HCT116 (cell line): ENCODE results near the gene CEACAM1. TPM values are rescaled to one million over a fixed set of nuclear protein-coding genes. Genes with fewer than 3 reads are reported as not detected.

ENCODE experiments used
- ATAC-seq: fragments of 200-7000 bp; cut with Tn5 transposase; 2 replicates; pipeline ENCODE4 v1.9.1; 2020; ENCODE audit warnings: mild to moderate bottlenecking, moderate library complexity
- BruUV-seq: library from RNA; stranded (reverse); fragments of 400-500 nt; replicated peaks from 2 replicates; lab custom pipeline; 2021; lab: Mats Ljungman, UMichigan
- CTCF ChIA-PET: fragments of 300-600 bp; sonication (Branson Sonifier 250); formaldehyde crosslinking; loops from one replicate; lab custom pipeline; 2021; ENCODE audit warnings: antibody characterized with exemption; lab: Charles Lee
- POLR2A ChIA-PET: fragments of 300-600, 350-600 bp; sonication (Branson Sonifier 250); formaldehyde crosslinking; loops from one replicate; lab custom pipeline; 2021; ENCODE audit warnings: antibody characterized with exemption; lab: Charles Lee
- RAD21 ChIA-PET, 2 experiments: fragments of 300-600 bp; sonication (Branson Sonifier 250); formaldehyde crosslinking; loops; one replicate each; lab custom pipeline; 2023; ENCODE audit warnings: low total read pairs in 2 of 2; ENCODE audit not compliant: uncharacterized antibody in 2 of 2, unreplicated experiment in 2 of 2, low non-redundant PET in 1 of 2; lab: Charles Lee
- DNase-seq: peaks from one replicate; pipeline ENCODE4 v3.0.0-alpha.2; 2010; ENCODE audit warnings: low read depth, low spot score
- H2AFZ ChIP-seq: fragments of 200-600 bp; shearing (Covaris generic), sonication (generic); 2 replicates; pipeline ENCODE4 v1.6.1; 2017; ENCODE audit warnings: low read depth, mixed run types, mixed read lengths, antibody characterized with exemption, low read length; ENCODE audit not compliant: poor library complexity, severe bottlenecking
- H3K27ac ChIP-seq: 2 replicates; pipeline ENCODE4 v1.5.1; 2012; ENCODE audit warnings: low read depth, low read length
- H3K27me3 ChIP-seq: fragments of 200-600 bp; sonication (generic); 2 replicates; pipeline ENCODE4 v1.6.1; 2016; ENCODE audit warnings: mixed run types, low read length, mixed read lengths; ENCODE audit not compliant: insufficient read depth
- H3K36me3 ChIP-seq, 2 experiments: fragments of 200-500 bp in 1 of 2; fragments of 200-600 bp in 1 of 2; sonication (Bioruptor generic) in 1 of 2; sonication (generic) in 1 of 2; 2 replicates each; pipeline versions ENCODE4 v1.5.1 to v1.6.1; 2014 to 2016; ENCODE audit warnings: low read length in 2 of 2, inconsistent platforms in 1 of 2, mixed read lengths in 1 of 2, mixed run types in 1 of 2; ENCODE audit not compliant: insufficient read depth in 2 of 2, control insufficient read depth in 1 of 2
- H3K4me1 ChIP-seq, 2 experiments: fragments of 200-600 bp in 1 of 2; sonication (generic) in 1 of 2; 2 replicates each; pipeline versions ENCODE4 v1.5.1 to v1.6.1; 2012 to 2017; ENCODE audit warnings: low read length in 2 of 2, inconsistent platforms in 1 of 2, mild to moderate bottlenecking in 1 of 2, mixed read lengths in 1 of 2, mixed run types in 1 of 2, moderate library complexity in 1 of 2; ENCODE audit not compliant: insufficient read depth in 2 of 2, control insufficient read depth in 1 of 2
- H3K4me2 ChIP-seq: fragments of 200-600 bp; sonication (generic); 2 replicates; pipeline ENCODE4 v1.6.1; 2017; ENCODE audit warnings: mixed run types, low read length, mixed read lengths
- H3K4me3 ChIP-seq, 2 experiments: fragments of 200-600 bp in 1 of 2; sonication (generic) in 1 of 2; replicated peaks in 1 of 2; 2 replicates each; pipeline ENCODE4 v1.5.1; 2011 to 2016; ENCODE audit warnings: low read length in 2 of 2, control low read depth in 1 of 2, low read depth in 1 of 2, mild to moderate bottlenecking in 1 of 2, mixed read lengths in 1 of 2, mixed run types in 1 of 2
- H3K79me2 ChIP-seq: fragments of 200-600 bp; sonication (generic); 2 replicates; pipeline ENCODE4 v1.6.1; 2017; ENCODE audit warnings: mild to moderate bottlenecking, mixed run types, low read length, moderate library complexity, mixed read lengths; ENCODE audit not compliant: insufficient read depth
- H3K9ac ChIP-seq: fragments of 200-600 bp; sonication (generic); 2 replicates; pipeline ENCODE4 v1.6.1; 2016; ENCODE audit warnings: low read length, mixed read lengths
- H3K9me2 ChIP-seq: fragments of 200-600 bp; sonication (generic), shearing (Covaris generic); 2 replicates; pipeline ENCODE4 v1.6.1; 2017; ENCODE audit warnings: mixed run types, mild to moderate bottlenecking, moderate library complexity; ENCODE audit not compliant: insufficient read depth
- H3K9me3 ChIP-seq, 2 experiments: fragments of 200-500 bp in 1 of 2; fragments of 200-600 bp in 1 of 2; sonication (Bioruptor generic) in 1 of 2; sonication (generic) in 1 of 2; 2 replicates each; pipeline ENCODE4 v1.6.1; 2014 to 2017; ENCODE audit warnings: low read length in 2 of 2, mixed read lengths in 2 of 2, inconsistent platforms in 1 of 2, low read depth in 1 of 2, mild to moderate bottlenecking in 1 of 2, mixed run types in 1 of 2, moderate library complexity in 1 of 2; ENCODE audit not compliant: control insufficient read depth in 1 of 2, insufficient read depth in 1 of 2
- H4K20me1 ChIP-seq: fragments of 200-600 bp; sonication (generic), shearing (Covaris generic); 2 replicates; pipeline ENCODE4 v1.6.1; 2017; ENCODE audit warnings: mixed run types, mild to moderate bottlenecking, moderate library complexity; ENCODE audit not compliant: insufficient read depth
- CEBPB ChIP-seq: IDR thresholded peaks from 2 replicates; pipeline ENCODE4 v1.6.1; 2012; ENCODE audit warnings: low read depth
- CTCF ChIP-seq, 3 experiments: fragments of 200-600 bp in 1 of 3; sonication (generic) in 1 of 3; IDR thresholded peaks in 2 of 3; conservative IDR thresholded peaks in 1 of 3; 2 replicates each; pipeline ENCODE4 v1.5.1; 2012 to 2017; ENCODE audit warnings: low read depth in 2 of 3, low read length in 2 of 3, antibody characterized with exemption in 1 of 3, borderline replicate concordance in 1 of 3, control low read depth in 1 of 3, mild to moderate bottlenecking in 1 of 3, mixed read lengths in 1 of 3, mixed run types in 1 of 3, moderate library complexity in 1 of 3; ENCODE audit not compliant: insufficient read depth in 1 of 3
- EGR1 ChIP-seq: IDR thresholded peaks from 2 replicates; pipeline ENCODE4 v1.6.1; 2012; ENCODE audit warnings: low read depth
- EZH2 ChIP-seq: fragments of 200-600 bp; sonication (generic); IDR thresholded peaks from 2 replicates; pipeline ENCODE4 v1.6.1; 2017; ENCODE audit warnings: antibody characterized with exemption, mixed run types
- JUND ChIP-seq: IDR thresholded peaks from 2 replicates; pipeline ENCODE4 v1.6.1; 2012
- MAX ChIP-seq: IDR thresholded peaks from 2 replicates; pipeline ENCODE4 v1.6.1; 2012
- POLR2A ChIP-seq: IDR thresholded peaks from 2 replicates; pipeline ENCODE4 v1.7.0; 2011; ENCODE audit warnings: borderline replicate concordance; ENCODE audit not compliant: insufficient read depth, insufficient read length; ENCODE audit errors: extremely low read depth
- POLR2AphosphoS5 ChIP-seq: IDR thresholded peaks from 2 replicates; pipeline ENCODE4 v1.6.1; 2011; ENCODE audit warnings: mild to moderate bottlenecking, low read depth, low read length, moderate library complexity
- REST ChIP-seq: IDR thresholded peaks from 2 replicates; pipeline ENCODE4 v1.6.1; 2012; ENCODE audit warnings: low read depth
- SIN3A ChIP-seq: IDR thresholded peaks from 2 replicates; pipeline ENCODE4 v1.6.1; 2012; ENCODE audit warnings: low read depth
- SP1 ChIP-seq: IDR thresholded peaks from 2 replicates; pipeline ENCODE4 v1.6.1; 2012; ENCODE audit warnings: low read depth
- YY1 ChIP-seq: IDR thresholded peaks from 2 replicates; pipeline ENCODE4 v1.6.1; 2011; ENCODE audit warnings: low read length, low read depth, moderate library complexity, mild to moderate bottlenecking; ENCODE audit not compliant: insufficient replicate concordance; ENCODE audit errors: extremely low read depth
- ZBTB33 ChIP-seq: IDR thresholded peaks from 2 replicates; pipeline ENCODE4 v1.6.1; 2011; ENCODE audit warnings: mild to moderate bottlenecking, low read length, moderate library complexity; ENCODE audit not compliant: insufficient replicate concordance; ENCODE audit errors: extremely low read depth
- intact Hi-C: fragments of 100-400 bp; cut with micrococcal nuclease; formaldehyde crosslinking; loops from 2 replicates; pipeline ENCODE4 v1.10.0; 2022
- total RNA-seq: library from RNA; stranded (reverse); gene quantifications from one replicate; pipeline ENCODE4 v1.2.1, GENCODE V29; 2021; ENCODE audit not compliant: unreplicated experiment

Gene CEACAM1
- total RNA-seq, 1 experiment from 2014 or later, result 1.2 TPM

- TF ChIP-seq SP1, result no peak
- TF ChIP-seq POLR2AphosphoS5, result no peak
- no peak for TF ChIP-seq JUND
- TF ChIP-seq MAX, result no peak
- TF ChIP-seq ZBTB33, result no peak
- no peak for TF ChIP-seq EGR1
- TF ChIP-seq, all 23 proteins: peak for 0
These were observed 27.0 kb upstream of the CEACAM1 start (continued) for GRCh38 chr19:42555317-42555716.

GRCh38 chr19:42554046-42554575, 25.8 kb upstream of the CEACAM1 start:
- BruUV-seq, result no TSS peak
- RAD21 ChIA-PET, result no interaction called here
- no peaks in the 10 kb centered on the region for H4K20me1 ChIP-seq
- no peak for TF ChIP-seq REST
- TF ChIP-seq CTCF (IDR thresholded peaks at IDR 0.05 in 2 of 3, conservative IDR thresholded peaks at IDR 0.05 in 1 of 3; ENCODE audit: borderline replicate concordance in 1 of 3, insufficient read depth in 1 of 3, low read depth in 2 of 3, low read length in 2 of 3), result no peak
- TF ChIP-seq CEBPB, result no peak
- no peak for TF ChIP-seq JUND
- TF ChIP-seq MAX, result no peak
- TF ChIP-seq SIN3A, result no peak
- no peak for TF ChIP-seq POLR2AphosphoS5
- TF ChIP-seq YY1, result no peak
- TF ChIP-seq EGR1, result no peak
- no peak for TF ChIP-seq POLR2A
- no peak for TF ChIP-seq EZH2
- H2AFZ ChIP-seq, result no peak overlapping the region
- H3K79me2 ChIP-seq, result no peaks in the 10 kb centered on the region
- no peak for DNase-seq
- no peak overlapping the region for H3K9ac ChIP-seq
- intact Hi-C loops, result no loop called here
- H3K9me2 ChIP-seq, result no peaks in the 10 kb centered on the region
- no peak overlapping the region for H3K4me2 ChIP-seq
- H3K9me3 ChIP-seq, result no peaks in the 10 kb centered on the region
- POLR2A ChIA-PET, result no interaction called here
- no peaks in the 10 kb centered on the region for H3K27me3 ChIP-seq
- no peaks in the 10 kb centered on the region for H3K4me1 ChIP-seq
- H3K4me3 ChIP-seq, result no peak overlapping the region
- ATAC-seq, result no peak
- CTCF ChIA-PET, result no interaction called here
- no peaks in the 10 kb centered on the region for H3K36me3 ChIP-seq
- H3K27ac ChIP-seq, result no peak overlapping the region
